Stomach (tissue), 4 donors: ENCODE data around the gene LIAS.

Experiments used
- EP300 ChIP-seq: sonication (generic); formaldehyde crosslinking; IDR thresholded peaks from one replicate; pipeline ENCODE4 v1.6.1; 2017; ENCODE audit warnings: antibody characterized with exemption
- POLR2A ChIP-seq, 4 donors: fragments of 450-650 bp; IDR thresholded peaks; one replicate each; pipeline ENCODE4 v1.6.1; 2016; ENCODE audit warnings: antibody characterized with exemption in 4 of 4, control low read depth in 2 of 4, mild to moderate bottlenecking in 1 of 4, moderate library complexity in 1 of 4
- POLR2AphosphoS5 ChIP-seq, 3 donors: sonication (generic); formaldehyde crosslinking; IDR thresholded peaks; one replicate each; pipeline ENCODE4 v1.6.1; 2016; ENCODE audit warnings: antibody characterized with exemption in 3 of 3
- TF ChIP-seq, protein P1 (sequence below), 7 experiments: fragments of 450-650 bp in 4 of 7; fragments of 200-600 bp in 3 of 7; sonication (generic) in 3 of 7; IDR thresholded peaks; one replicate each; pipeline ENCODE4 v1.5.1; 2016 to 2019; ENCODE audit warnings: antibody characterized with exemption in 7 of 7, control low read depth in 2 of 7, mild to moderate bottlenecking in 1 of 7

DNA sequence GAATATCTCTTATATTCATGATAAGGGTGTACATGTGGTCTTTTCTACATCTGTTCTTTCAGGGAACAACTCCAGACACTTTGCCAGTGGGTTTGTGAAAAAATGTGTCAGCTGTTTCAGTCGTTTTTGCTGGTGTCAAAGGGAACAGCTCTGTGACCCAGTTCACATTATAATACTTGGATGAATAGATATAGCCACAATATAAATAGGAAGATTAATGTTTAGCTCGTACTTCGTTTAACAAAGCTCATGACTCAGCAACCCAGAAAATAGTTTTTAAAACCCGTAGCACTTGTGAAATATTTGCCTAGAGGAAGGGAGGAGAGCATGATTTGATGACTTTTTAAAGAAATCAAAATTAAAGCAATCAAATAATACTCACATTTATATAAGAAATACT, 7.9 kb downstream of the LIAS start:
- TF ChIP-seq EP300 = no peak
- TF ChIP-seq, protein P1, sequence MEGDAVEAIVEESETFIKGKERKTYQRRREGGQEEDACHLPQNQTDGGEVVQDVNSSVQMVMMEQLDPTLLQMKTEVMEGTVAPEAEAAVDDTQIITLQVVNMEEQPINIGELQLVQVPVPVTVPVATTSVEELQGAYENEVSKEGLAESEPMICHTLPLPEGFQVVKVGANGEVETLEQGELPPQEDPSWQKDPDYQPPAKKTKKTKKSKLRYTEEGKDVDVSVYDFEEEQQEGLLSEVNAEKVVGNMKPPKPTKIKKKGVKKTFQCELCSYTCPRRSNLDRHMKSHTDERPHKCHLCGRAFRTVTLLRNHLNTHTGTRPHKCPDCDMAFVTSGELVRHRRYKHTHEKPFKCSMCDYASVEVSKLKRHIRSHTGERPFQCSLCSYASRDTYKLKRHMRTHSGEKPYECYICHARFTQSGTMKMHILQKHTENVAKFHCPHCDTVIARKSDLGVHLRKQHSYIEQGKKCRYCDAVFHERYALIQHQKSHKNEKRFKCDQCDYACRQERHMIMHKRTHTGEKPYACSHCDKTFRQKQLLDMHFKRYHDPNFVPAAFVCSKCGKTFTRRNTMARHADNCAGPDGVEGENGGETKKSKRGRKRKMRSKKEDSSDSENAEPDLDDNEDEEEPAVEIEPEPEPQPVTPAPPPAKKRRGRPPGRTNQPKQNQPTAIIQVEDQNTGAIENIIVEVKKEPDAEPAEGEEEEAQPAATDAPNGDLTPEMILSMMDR (IDR thresholded peaks at IDR 0.05) = no peak
- TF ChIP-seq POLR2AphosphoS5 (IDR thresholded peaks at IDR 0.05) = no peak
- no peak for TF ChIP-seq POLR2A (IDR thresholded peaks at IDR 0.05)
